ENCODE data around the gene BCL11A. TPM values are rescaled to one million over a fixed set of nuclear protein-coding genes. Genes with fewer than 3 reads are reported as not detected.

BCL11A gene
- total RNA-seq, 4 donors from 2014 or later, result 0.16 to 2.0 (median 0.41) TPM

GRCh38 chr2:60589104-60589503, 35.6 kb upstream of the BCL11A start:
- TF ChIP-seq CTCF (IDR thresholded peaks at IDR 0.05; ENCODE audit: low read depth), result no peak

GRCh38 chr2:60586081-60586480, 32.6 kb upstream of the BCL11A start:
- no peak for TF ChIP-seq CTCF (IDR thresholded peaks at IDR 0.05; ENCODE audit: low read depth)

DNA sequence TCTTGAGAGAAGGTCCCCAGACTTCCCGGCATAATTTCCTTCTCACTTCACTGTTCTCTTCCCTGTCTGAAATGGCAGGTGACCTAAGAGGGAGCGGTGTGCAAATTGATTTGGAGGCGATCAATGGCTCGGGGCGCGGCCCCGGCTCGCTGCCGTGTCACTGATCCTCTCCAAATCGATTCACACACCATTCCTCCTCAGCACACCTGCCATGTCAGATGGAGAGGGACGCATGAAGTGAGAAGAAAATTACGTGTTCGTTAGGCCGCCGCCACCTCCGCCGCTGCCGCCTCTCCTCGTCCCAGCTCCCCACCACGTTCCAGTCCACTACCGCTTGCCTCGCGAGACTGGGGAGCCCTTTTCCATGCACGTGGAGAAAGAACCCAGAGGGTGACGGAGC, 31.8 kb upstream of the BCL11A start:
- TF ChIP-seq CTCF (IDR thresholded peaks at IDR 0.05; ENCODE audit: low read depth), result no peak

DNA sequence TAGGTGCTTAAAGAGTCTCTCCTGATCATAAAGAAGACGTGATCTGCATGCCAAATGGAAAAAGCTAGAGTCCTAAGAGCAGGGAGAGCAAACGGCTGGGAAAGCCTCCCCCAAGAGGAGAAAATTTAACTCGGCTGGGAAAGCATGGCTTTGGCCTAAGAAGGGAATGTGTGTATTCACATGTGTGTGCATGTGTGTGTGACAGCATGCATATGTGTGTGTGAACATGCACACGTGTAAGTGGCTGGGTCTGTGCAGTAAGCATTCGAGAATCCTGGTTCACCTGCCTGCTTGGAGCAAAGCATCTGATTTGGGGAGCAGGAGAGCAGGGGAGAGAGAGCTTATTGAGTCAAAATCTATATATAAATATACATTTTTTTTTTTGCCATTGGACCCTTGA, 30.1 kb upstream of the BCL11A start:
- TF ChIP-seq CTCF (IDR thresholded peaks at IDR 0.05; ENCODE audit: low read depth), result no peak

GRCh38 chr2:60581433-60582282, 28.2 kb upstream of the BCL11A start:
- TF ChIP-seq CTCF (IDR thresholded peaks at IDR 0.05; ENCODE audit: low read depth), result no peak

- no peak for TF ChIP-seq CTCF (IDR thresholded peaks at IDR 0.05; ENCODE audit: low read depth)
Measured at GRCh38 chr2:60577682-60578283, 24.3 kb upstream of the BCL11A start.

DNA sequence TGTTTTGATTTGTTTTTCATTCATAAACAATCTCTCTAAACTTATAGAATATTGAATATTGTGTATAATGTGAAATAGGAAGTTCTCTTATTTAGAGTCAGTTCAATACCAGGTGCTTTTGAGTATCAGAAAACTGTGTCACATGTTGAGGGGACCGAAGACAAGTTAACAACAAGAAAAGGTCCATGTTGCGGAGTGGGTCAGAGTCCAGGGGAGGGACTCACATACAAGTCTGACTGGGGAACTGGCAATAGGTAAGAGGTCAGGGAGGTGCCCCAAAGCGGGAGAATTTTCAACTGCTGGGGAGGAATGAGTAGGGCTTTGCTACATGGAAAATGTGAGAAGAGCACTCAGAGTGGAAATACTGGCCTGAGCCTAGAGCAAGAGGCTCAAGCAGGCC, 19.8 kb upstream of the BCL11A start:
- no peak for TF ChIP-seq CTCF (IDR thresholded peaks at IDR 0.05; ENCODE audit: low read depth)
